ENCODE measurements around the gene IQCM. TPM values are rescaled to one million over a fixed set of nuclear protein-coding genes. Genes with fewer than 3 reads are reported as not detected.
"Not testable (repeated sequence)": the region's sequence is repeated elsewhere in the genome, so short reads cannot be mapped to it uniquely, and the experiment has no call there.

The IQCM gene
- total RNA-seq, 4 donors from 2014 or later: not detected

- WGBS, 2 donors: 93 to 96% methylated on average over 2 of the region's 2 CpGs
Measured at GRCh38 chr4:149511558-149512298, 303.9 kb downstream of the IQCM start.

GRCh38 chr4:149507309-149507708 lies 308.3 kb downstream of the IQCM start:
- H3K27me3 ChIP-seq; H3K4me1 ChIP-seq; H3K4me3 ChIP-seq (replicated peaks in 1 of 3); DNase-seq; intact Hi-C loops (cut with DNase I); H3K27ac ChIP-seq; H3K9me3 ChIP-seq; H3K36me3 ChIP-seq: not testable (repeated sequence)
- 98 to 100% methylated on average over 1 of the region's 1 CpG for WGBS, 2 donors

More at GRCh38 chr4:149511558-149512298, 303.9 kb downstream of the IQCM start:
- intact Hi-C loops (cut with DNase I): no loop called here
- Histone ChIP-seq H3K27ac (no peak overlapping the region), H3K9me3 (no peaks in the 10 kb centered on the region), H3K36me3 (no peaks in the 10 kb centered on the region), H3K27me3 (no peaks in the 10 kb centered on the region), H3K4me3 (replicated peaks in 1 of 3) (no peak overlapping the region), H3K4me1 (no peaks in the 10 kb centered on the region)
- TF ChIP-seq POLR2A (IDR thresholded peaks at IDR 0.05) (no peak), CTCF (IDR thresholded peaks at IDR 0.05) (no peak)
- no peak for DNase-seq

- Histone ChIP-seq H3K9me3 (no peaks in the 10 kb centered on the region), H3K36me3 (no peaks in the 10 kb centered on the region), H3K27me3 (no peaks in the 10 kb centered on the region), H3K27ac (no peak overlapping the region), H3K4me1 (no peaks in the 10 kb centered on the region), H3K4me3 (replicated peaks in 1 of 3) (no peak overlapping the region)
- no peak for DNase-seq
- TF ChIP-seq CTCF (IDR thresholded peaks at IDR 0.05) (no peak), POLR2A (IDR thresholded peaks at IDR 0.05) (no peak)
- intact Hi-C loops (cut with DNase I): no loop called here
- 80 to 88% methylated on average over 2 of the region's 2 CpGs for WGBS, 2 donors
Measured at GRCh38 chr4:149500806-149501205, 314.8 kb downstream of the IQCM start.

GRCh38 chr4:149499726-149500125 lies 315.9 kb downstream of the IQCM start:
- 86 to 92% methylated on average over 2 of the region's 2 CpGs for WGBS, 2 donors
- no peak for DNase-seq
- no peaks in the 10 kb centered on the region for H3K36me3 ChIP-seq
- no peak overlapping the region for H3K27ac ChIP-seq
- intact Hi-C loops (cut with DNase I): no loop called here
- H3K4me1 ChIP-seq: no peaks in the 10 kb centered on the region
- no peaks in the 10 kb centered on the region for H3K9me3 ChIP-seq
- no peak for TF ChIP-seq CTCF (IDR thresholded peaks at IDR 0.05)
- H3K27me3 ChIP-seq: no peaks in the 10 kb centered on the region
- no peak overlapping the region for H3K4me3 ChIP-seq (replicated peaks in 1 of 3)

GRCh38 chr4:149498246-149498645 lies 317.4 kb downstream of the IQCM start:
- Histone ChIP-seq H3K4me1 (no peaks in the 10 kb centered on the region), H3K9me3 (no peaks in the 10 kb centered on the region), H3K36me3 (no peaks in the 10 kb centered on the region), H3K27ac (no peak overlapping the region), H3K27me3 (no peaks in the 10 kb centered on the region), H3K4me3 (replicated peaks in 1 of 3) (no peak overlapping the region)
- no peak for DNase-seq
- TF ChIP-seq POLR2A (IDR thresholded peaks at IDR 0.05) (no peak), CTCF (IDR thresholded peaks at IDR 0.05) (no peak)
- intact Hi-C loops (cut with DNase I): no loop called here
- WGBS, 2 donors: 48 to 85% methylated on average over 3 of the region's 3 CpGs
